Endothelial cell of umbilical vein (primary cell): Measurements from ENCODE around the gene GATA2. TPM values are rescaled to one million over a fixed set of nuclear protein-coding genes. Genes with fewer than 3 reads are reported as not detected.

Experiments used
- BruUV-seq: library from RNA; stranded (reverse); fragments of 400-500 nt; replicated peaks from 2 replicates; lab custom pipeline; 2021; lab: Mats Ljungman, UMichigan
- CTCF ChIA-PET: fragments of 300-600, 350-600 bp; sonication (Branson Sonifier 250); formaldehyde crosslinking; loops from one replicate; lab custom pipeline; 2021; ENCODE audit warnings: antibody characterized with exemption, inconsistent platforms; lab: Charles Lee
- POLR2A ChIA-PET: fragments of 300-600, 350-600 bp; sonication (Branson Sonifier 250); formaldehyde crosslinking; loops from one replicate; lab custom pipeline; 2021; ENCODE audit warnings: antibody characterized with exemption, inconsistent platforms; lab: Charles Lee
- DNase-seq: peaks from one replicate; pipeline ENCODE4 v3.0.0-alpha.2; 2011; ENCODE audit warnings: low read depth, low spot score
- FAIRE-seq: peaks from 2 replicates; lab custom pipeline; 2011; peaks lifted over from hg19 to GRCh38; lab: Jason Lieb, UNC
- H2AFZ ChIP-seq: 2 replicates; pipeline ENCODE4 v1.6.0; 2012; ENCODE audit warnings: low read depth, low read length, control low read depth, inconsistent platforms
- H3K27ac ChIP-seq: 2 replicates; pipeline ENCODE4 v1.5.1; 2011; ENCODE audit warnings: low read depth, mild to moderate bottlenecking, control low read depth, low read length, moderate library complexity; ENCODE audit not compliant: insufficient read depth
- H3K27me3 ChIP-seq, 2 experiments: 2 replicates each; pipeline versions ENCODE4 v1.6.0 to v1.6.1; 2011; ENCODE audit warnings: low read length in 2 of 2, mixed read lengths in 1 of 2; ENCODE audit not compliant: control insufficient read depth in 2 of 2, insufficient read depth in 2 of 2
- H3K36me3 ChIP-seq, 2 experiments: 2 replicates in 1 of 2; 3 replicates in 1 of 2; pipeline ENCODE4 v1.5.1; 2011; ENCODE audit warnings: low read length in 2 of 2, mild to moderate bottlenecking in 1 of 2, moderate library complexity in 1 of 2; ENCODE audit not compliant: control insufficient read depth in 2 of 2, insufficient read depth in 2 of 2; ENCODE audit errors: extremely low read depth in 1 of 2
- H3K4me1 ChIP-seq: 3 replicates; pipeline ENCODE4 v1.5.1; 2011; ENCODE audit warnings: mild to moderate bottlenecking, low read length; ENCODE audit not compliant: control insufficient read depth, insufficient read depth; ENCODE audit errors: extremely low read depth
- H3K4me2 ChIP-seq: 2 replicates; pipeline ENCODE4 v1.6.1; 2011; ENCODE audit warnings: low read length, control low read depth, mixed read lengths; ENCODE audit not compliant: insufficient read depth
- H3K4me3 ChIP-seq, 3 experiments: fragments of 200-600 bp in 1 of 3; sonication (generic), shearing (Covaris generic) in 1 of 3; replicated peaks in 1 of 3; 2 replicates each; pipeline ENCODE4 v1.5.1; 2011 to 2016; ENCODE audit warnings: control low read depth in 3 of 3, low read length in 3 of 3, mild to moderate bottlenecking in 2 of 3, inconsistent platforms in 1 of 3, low read depth in 1 of 3, moderate library complexity in 1 of 3; ENCODE audit not compliant: insufficient read depth in 1 of 3
- H3K79me2 ChIP-seq: 2 replicates; pipeline ENCODE4 v1.6.0; 2012; ENCODE audit warnings: low read length, inconsistent platforms; ENCODE audit not compliant: control insufficient read depth, insufficient read depth
- H3K9ac ChIP-seq: replicated peaks from 2 replicates; pipeline ENCODE3; 2011; ENCODE audit warnings: low read length, control low read depth; ENCODE audit not compliant: insufficient read depth; ENCODE audit errors: extremely low read depth
- H3K9me1 ChIP-seq: replicated peaks from 3 replicates; pipeline ENCODE4 v1.6.0; 2011; ENCODE audit warnings: mild to moderate bottlenecking, low read length; ENCODE audit not compliant: control insufficient read depth, insufficient read depth; ENCODE audit errors: extremely low read depth
- H3K9me3 ChIP-seq: replicated peaks from 2 replicates; pipeline ENCODE4 v1.5.1; 2012; ENCODE audit warnings: low read length, inconsistent platforms; ENCODE audit not compliant: control insufficient read depth, insufficient read depth
- H4K20me1 ChIP-seq: replicated peaks from 2 replicates; pipeline ENCODE3; 2011; ENCODE audit warnings: mild to moderate bottlenecking, low read length; ENCODE audit not compliant: control insufficient read depth, insufficient read depth; ENCODE audit errors: extremely low read depth
- EZH2 ChIP-seq: IDR thresholded peaks from 2 replicates; pipeline ENCODE4 v1.6.1; 2012; ENCODE audit warnings: borderline replicate concordance, low read depth, mild to moderate bottlenecking, moderate library complexity, low read length, inconsistent platforms; ENCODE audit not compliant: severe bottlenecking
- FOS ChIP-seq: IDR thresholded peaks from 2 replicates; pipeline ENCODE4 v1.6.1; 2011; ENCODE audit warnings: mild to moderate bottlenecking, low read length, moderate library complexity, borderline replicate concordance; ENCODE audit not compliant: insufficient read depth
- GATA2 ChIP-seq: IDR thresholded peaks from 2 replicates; pipeline ENCODE4 v1.7.0; 2011; ENCODE audit warnings: low read depth, mild to moderate bottlenecking, moderate library complexity, mixed read lengths, low read length; ENCODE audit not compliant: insufficient read length, insufficient read depth
- JUN ChIP-seq: IDR thresholded peaks from 2 replicates; pipeline ENCODE4 v1.6.1; 2011; ENCODE audit warnings: borderline replicate concordance, low read depth; ENCODE audit not compliant: insufficient read length, insufficient read depth
- MYC ChIP-seq: IDR thresholded peaks from one replicate; pipeline ENCODE4 v1.6.1; 2011; ENCODE audit warnings: mild to moderate bottlenecking, low read depth, low read length
- POLR2A ChIP-seq: IDR thresholded peaks from 2 replicates; pipeline ENCODE4 v1.6.1; 2012; ENCODE audit warnings: low read depth, mild to moderate bottlenecking, control low read depth, low read length
- POLR2AphosphoS5 ChIP-seq: IDR thresholded peaks from 2 replicates; pipeline ENCODE4 v1.6.1; 2012; ENCODE audit warnings: low read depth, mild to moderate bottlenecking, control low read depth, low read length, moderate library complexity; ENCODE audit not compliant: insufficient read depth
- dilution Hi-C: fragments of 300-500 bp; cut with MboI; formaldehyde crosslinking; loops from one replicate; pipeline ENCODE4 v1.15.0; 2019; ENCODE audit warnings: low sequenced_read_pairs; ENCODE audit not compliant: extremely low pct_ligation_motif_present
- intact Hi-C: fragments of 100-400 bp; cut with micrococcal nuclease; formaldehyde crosslinking; loops from one replicate; pipeline ENCODE4 v1.10.0; 2022
- polyA plus RNA-seq, 4 experiments: library from polyadenylated mRNA; depleted of rRNA in 3 of 4; stranded (reverse) in 3 of 4; unstranded in 1 of 4; fragments of >200 nt; gene quantifications; 2 replicates each; pipeline versions ENCODE4 v1.2.1 to v1.2.3, GENCODE V29; 2011 to 2012; ENCODE audit warnings: missing spikeins in 1 of 4
- total RNA-seq: library from RNA; stranded (reverse); gene quantifications from 2 replicates; pipeline ENCODE4 v1.2.3, GENCODE V29; 2021
- TF ChIP-seq, protein P1 (sequence below), 2 donors: IDR thresholded peaks; 1 replicate in 1 of 2; 2 replicates in 1 of 2; pipeline ENCODE4 v1.5.1; 2011; ENCODE audit warnings: low read length in 2 of 2, mild to moderate bottlenecking in 2 of 2, moderate library complexity in 2 of 2, control low read depth in 1 of 2, inconsistent platforms in 1 of 2, low read depth in 1 of 2; ENCODE audit not compliant: insufficient read depth in 1 of 2; ENCODE audit errors: extremely low read depth in 1 of 2
- TF ChIP-seq, protein P2 (sequence below): IDR thresholded peaks from 2 replicates; pipeline ENCODE4 v1.6.1; 2011; ENCODE audit not compliant: insufficient read depth, insufficient read length

Gene GATA2
- total and polyA plus RNA-seq, 2 donors (not counting 3 experiments of a cell fraction or from before 2014, with no cell fraction given), result 28.8 to 62.2 TPM

DNA sequence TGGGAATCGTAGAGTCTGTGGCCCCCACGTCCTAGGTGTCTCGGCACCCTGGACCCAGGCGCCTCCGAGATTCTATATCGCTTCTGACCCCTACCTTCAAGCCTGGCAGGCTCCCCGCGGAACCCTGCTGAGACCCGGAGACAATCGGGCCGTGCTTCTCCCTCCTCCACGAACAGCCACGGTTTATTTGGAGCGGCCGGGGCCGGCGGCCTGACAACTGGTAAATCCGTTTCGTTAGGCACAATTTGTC lies 1.4 kb downstream of the GATA2 start:
- DNase-seq, result peak; percentile 50
- Histone ChIP-seq H3K9ac (peak overlapping the region; percentile 39), H3K4me2 (peak overlapping the region; percentile 76), H3K79me2 (peaks cover 91% of the 10 kb centered on the region), H3K9me3 (no peaks in the 10 kb centered on the region), H3K27ac (peak overlapping the region; percentile 43), H3K9me1 (no peaks in the 10 kb centered on the region), H3K4me3 (peak overlapping the region; percentile 41 to 95 (median 44)), H3K27me3 (no peaks in the 10 kb centered on the region), H3K36me3 (no peaks in the 10 kb centered on the region), H2AFZ (no peak overlapping the region), H3K4me1 (peaks cover 11% of the 10 kb centered on the region), H4K20me1 (no peaks in the 10 kb centered on the region)
- CTCF ChIA-PET, result interaction anchor here (0.7 to 2.7 kb wide), 4 partner anchors 9 to 93 kb away, joined by 3 to 23 read pairs (median 8); no protein-coding TSS in a partner anchor
- dilution Hi-C loops, result no loop called here
- FAIRE-seq, result no peak
- POLR2A ChIA-PET, result interaction anchor here (1.5 kb wide), 1 partner anchor 8 kb away, joined by 3 read pairs; no protein-coding TSS in a partner anchor
- BruUV-seq, result no TSS peak
- TF ChIP-seq, protein P1, sequence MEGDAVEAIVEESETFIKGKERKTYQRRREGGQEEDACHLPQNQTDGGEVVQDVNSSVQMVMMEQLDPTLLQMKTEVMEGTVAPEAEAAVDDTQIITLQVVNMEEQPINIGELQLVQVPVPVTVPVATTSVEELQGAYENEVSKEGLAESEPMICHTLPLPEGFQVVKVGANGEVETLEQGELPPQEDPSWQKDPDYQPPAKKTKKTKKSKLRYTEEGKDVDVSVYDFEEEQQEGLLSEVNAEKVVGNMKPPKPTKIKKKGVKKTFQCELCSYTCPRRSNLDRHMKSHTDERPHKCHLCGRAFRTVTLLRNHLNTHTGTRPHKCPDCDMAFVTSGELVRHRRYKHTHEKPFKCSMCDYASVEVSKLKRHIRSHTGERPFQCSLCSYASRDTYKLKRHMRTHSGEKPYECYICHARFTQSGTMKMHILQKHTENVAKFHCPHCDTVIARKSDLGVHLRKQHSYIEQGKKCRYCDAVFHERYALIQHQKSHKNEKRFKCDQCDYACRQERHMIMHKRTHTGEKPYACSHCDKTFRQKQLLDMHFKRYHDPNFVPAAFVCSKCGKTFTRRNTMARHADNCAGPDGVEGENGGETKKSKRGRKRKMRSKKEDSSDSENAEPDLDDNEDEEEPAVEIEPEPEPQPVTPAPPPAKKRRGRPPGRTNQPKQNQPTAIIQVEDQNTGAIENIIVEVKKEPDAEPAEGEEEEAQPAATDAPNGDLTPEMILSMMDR (IDR thresholded peaks at IDR 0.05; ENCODE audit: extremely low read depth in 1 of 2, insufficient read depth in 1 of 2, low read depth in 1 of 2, low read length in 2 of 2), result no peak
- no peak for TF ChIP-seq POLR2A
- TF ChIP-seq POLR2AphosphoS5, result no peak
- TF ChIP-seq GATA2, result no peak
- TF ChIP-seq, protein P2, sequence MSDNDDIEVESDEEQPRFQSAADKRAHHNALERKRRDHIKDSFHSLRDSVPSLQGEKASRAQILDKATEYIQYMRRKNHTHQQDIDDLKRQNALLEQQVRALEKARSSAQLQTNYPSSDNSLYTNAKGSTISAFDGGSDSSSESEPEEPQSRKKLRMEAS, result no peak
- TF ChIP-seq MYC, result no peak
- no peak for TF ChIP-seq JUN
- TF ChIP-seq FOS, result no peak
- no peak for TF ChIP-seq EZH2
- intact Hi-C loops, result loop anchor here (2.0 to 5.0 kb wide), 2 partner anchors 63 to 394 kb away; no protein-coding TSS in a partner anchor
